ENCODE results near the gene CDKL5.

DNA sequence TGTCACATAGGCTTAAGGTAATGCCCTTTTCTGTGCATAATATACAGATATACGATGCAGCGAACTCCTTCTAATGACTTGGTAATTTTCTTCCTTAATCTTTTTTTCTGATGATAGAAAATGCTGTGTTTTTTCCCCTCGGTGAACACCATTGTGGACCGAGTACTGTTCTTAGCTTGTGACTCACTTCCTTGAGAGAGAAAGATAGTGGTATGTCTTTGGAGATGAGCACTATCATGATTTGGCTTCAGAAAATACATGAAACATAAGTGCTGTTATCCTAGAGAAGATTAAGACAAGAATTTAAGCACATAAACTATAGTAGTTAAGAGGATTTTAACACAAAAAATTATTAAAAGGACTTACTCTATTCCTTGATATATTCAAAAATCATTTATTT is 182.6 kb downstream of the CDKL5 start:
- TF ChIP-seq CTCF (conservative IDR thresholded peaks at IDR 0.05; ENCODE audit: low read depth in 2 of 2) (no peak), EZH2phosphoT487 (IDR thresholded peaks at IDR 0.05; ENCODE audit: unreplicated experiment) (no peak), EZH2 (IDR thresholded peaks at IDR 0.05; ENCODE audit: low read depth, unreplicated experiment) (no peak)

Measured in GM23338 (cell line).